ENCODE results near the gene ABCG4.

Gene ABCG4

GRCh38 chr11:119134389-119134978 is 14.4 kb upstream of the ABCG4 start:
- TF ChIP-seq SIN3A (IDR thresholded peaks at IDR 0.05; ENCODE audit: borderline replicate concordance, insufficient read depth, low read length) (no peak), TAF1 (IDR thresholded peaks at IDR 0.05; ENCODE audit: borderline replicate concordance, insufficient read depth, low read length) (no peak), FOXP2 (optimal IDR thresholded peaks at IDR 0.05; ENCODE audit: borderline replicate concordance, extremely low read depth, extremely low read length, insufficient read depth) (no peak), POLR2AphosphoS5 (IDR thresholded peaks at IDR 0.05; ENCODE audit: low read depth, low read length) (no peak), REST (IDR thresholded peaks at IDR 0.05; ENCODE audit: insufficient read depth in 1 of 2, low read depth in 2 of 2, low read length in 2 of 2) (no peak)

GRCh38 chr11:119144825-119145486 is 3.9 kb upstream of the ABCG4 start:
- TF ChIP-seq POLR2AphosphoS5 (IDR thresholded peaks at IDR 0.05; ENCODE audit: low read depth, low read length) (no peak), SIN3A (IDR thresholded peaks at IDR 0.05; ENCODE audit: borderline replicate concordance, insufficient read depth, low read length) (no peak), REST (IDR thresholded peaks at IDR 0.05; ENCODE audit: insufficient read depth in 1 of 2, low read depth in 2 of 2, low read length in 2 of 2) (no peak), FOXP2 (optimal IDR thresholded peaks at IDR 0.05; ENCODE audit: borderline replicate concordance, extremely low read depth, extremely low read length, insufficient read depth) (no peak), TAF1 (IDR thresholded peaks at IDR 0.05; ENCODE audit: borderline replicate concordance, insufficient read depth, low read length) (no peak)

- TF ChIP-seq REST (IDR thresholded peaks at IDR 0.05; ENCODE audit: insufficient read depth in 1 of 2, low read depth in 2 of 2, low read length in 2 of 2) (no peak), TAF1 (IDR thresholded peaks at IDR 0.05; ENCODE audit: borderline replicate concordance, insufficient read depth, low read length) (no peak), SIN3A (IDR thresholded peaks at IDR 0.05; ENCODE audit: borderline replicate concordance, insufficient read depth, low read length) (no peak), POLR2AphosphoS5 (IDR thresholded peaks at IDR 0.05; ENCODE audit: low read depth, low read length) (no peak), FOXP2 (optimal IDR thresholded peaks at IDR 0.05; ENCODE audit: borderline replicate concordance, extremely low read depth, extremely low read length, insufficient read depth) (no peak)
Observed at GRCh38 chr11:119145551-119145950, 3.3 kb upstream of the ABCG4 start.

GRCh38 chr11:119147604-119148333 is 1.1 kb upstream of the ABCG4 start:
- TF ChIP-seq TAF1 (IDR thresholded peaks at IDR 0.05; ENCODE audit: borderline replicate concordance, insufficient read depth, low read length) (no peak), SIN3A (IDR thresholded peaks at IDR 0.05; ENCODE audit: borderline replicate concordance, insufficient read depth, low read length) (no peak), FOXP2 (optimal IDR thresholded peaks at IDR 0.05; ENCODE audit: borderline replicate concordance, extremely low read depth, extremely low read length, insufficient read depth) (no peak), POLR2AphosphoS5 (IDR thresholded peaks at IDR 0.05; ENCODE audit: low read depth, low read length) (no peak), REST (IDR thresholded peaks at IDR 0.05; ENCODE audit: insufficient read depth in 1 of 2, low read depth in 2 of 2, low read length in 2 of 2) (no peak)

Data from PFSK-1 (cell line).